AG04449 (cell line): ENCODE results near the gene STXBP2.

Experiments used
- CTCF ChIA-PET: fragments of 350-600 bp; formaldehyde crosslinking; extraction: SDS; loops from one replicate; lab custom pipeline; 2021; ENCODE audit warnings: antibody characterized with exemption; lab: Yijun Ruan, JAX
- POLR2A ChIA-PET: fragments of 400-600, 350-600 bp; formaldehyde crosslinking; extraction: SDS; loops from one replicate; lab custom pipeline; 2020; ENCODE audit warnings: antibody characterized with exemption, inconsistent platforms; lab: Yijun Ruan, JAX
- DNase-seq: peaks from one replicate; pipeline ENCODE4 v3.0.0-alpha.2; 2010; ENCODE audit warnings: low read depth, low spot score
- H3K4me3 ChIP-seq: 2 replicates; pipeline ENCODE4 v1.5.1; 2011; ENCODE audit warnings: low read depth, mild to moderate bottlenecking, control low read depth, low read length
- CTCF ChIP-seq: IDR thresholded peaks from one replicate; pipeline ENCODE4 v1.5.1; 2011; ENCODE audit warnings: mild to moderate bottlenecking, moderate library complexity, low read length, control low read depth, inconsistent platforms; ENCODE audit not compliant: insufficient read depth; ENCODE audit errors: missing control alignments

The STXBP2 gene

DNA sequence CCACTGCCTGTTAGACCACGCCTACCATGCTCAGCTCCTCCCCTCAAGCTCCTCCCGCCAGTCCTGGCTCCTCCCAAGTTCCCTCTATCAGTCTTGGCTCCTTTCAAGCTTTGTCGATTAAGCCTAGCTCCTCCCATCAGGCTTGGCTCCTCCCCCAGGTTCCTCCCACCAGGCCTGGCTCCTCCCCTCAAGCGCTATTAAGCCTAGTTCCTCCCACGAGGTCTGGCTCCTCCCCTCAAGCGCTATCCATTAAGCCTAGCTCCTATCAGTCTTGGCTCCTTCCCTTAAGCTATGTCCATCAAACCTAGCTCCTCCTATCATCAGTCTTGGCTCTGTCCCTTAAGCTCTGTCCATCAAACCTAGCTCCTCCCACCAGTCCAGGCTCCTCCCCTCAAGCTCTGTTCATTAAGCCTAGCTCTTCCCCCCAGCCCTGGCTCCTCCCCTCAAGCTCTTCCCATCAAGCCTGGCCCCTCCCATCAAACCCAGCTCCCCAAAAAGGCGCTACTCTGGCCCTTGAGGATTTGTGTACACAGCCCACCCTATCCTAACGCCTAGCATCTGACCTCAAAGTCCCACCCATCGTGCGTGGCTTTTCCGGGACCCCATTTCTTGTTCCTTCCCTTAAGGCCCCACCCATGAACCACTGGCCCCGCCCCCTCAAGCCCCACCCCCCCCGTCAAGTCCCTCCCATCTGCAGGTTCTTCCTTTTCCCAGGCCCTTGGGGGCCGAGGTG is 31.3 kb upstream of the STXBP2 start:
- ChIA-PET POLR2A (no interaction called here), CTCF (interaction anchor here (0.8 to 2.0 kb wide), 4 partner anchors 37 to 265 kb away, joined by 3 to 9 read pairs (median 4); partner anchors contain the start of gene TRAPPC5)
- no peak overlapping the region for H3K4me3 ChIP-seq
- DNase-seq = no peak
- no peak for TF ChIP-seq CTCF

DNA sequence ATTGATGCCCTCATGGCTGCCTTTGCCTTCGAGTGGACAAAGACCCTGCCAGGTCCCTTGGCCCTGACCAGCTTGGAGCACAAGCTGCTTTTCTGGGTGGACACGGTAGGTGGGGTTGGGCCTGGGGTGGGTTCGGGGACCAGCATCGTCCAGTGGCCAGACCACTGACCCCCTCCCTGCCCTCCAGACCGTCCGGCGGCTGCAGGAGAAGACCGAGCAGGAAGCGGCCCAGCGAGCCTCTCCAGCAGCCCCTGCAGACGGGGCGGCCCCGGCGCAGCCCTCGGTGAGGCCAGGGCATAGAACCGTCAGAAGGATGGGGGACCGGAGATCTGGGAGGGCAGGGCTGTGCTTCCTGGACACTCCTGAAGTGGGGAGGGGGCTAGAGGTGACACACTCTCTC is 30.6 kb upstream of the STXBP2 start:
- POLR2A ChIA-PET = no interaction called here
- TF ChIP-seq CTCF = no peak
- no peak overlapping the region for H3K4me3 ChIP-seq

DNA sequence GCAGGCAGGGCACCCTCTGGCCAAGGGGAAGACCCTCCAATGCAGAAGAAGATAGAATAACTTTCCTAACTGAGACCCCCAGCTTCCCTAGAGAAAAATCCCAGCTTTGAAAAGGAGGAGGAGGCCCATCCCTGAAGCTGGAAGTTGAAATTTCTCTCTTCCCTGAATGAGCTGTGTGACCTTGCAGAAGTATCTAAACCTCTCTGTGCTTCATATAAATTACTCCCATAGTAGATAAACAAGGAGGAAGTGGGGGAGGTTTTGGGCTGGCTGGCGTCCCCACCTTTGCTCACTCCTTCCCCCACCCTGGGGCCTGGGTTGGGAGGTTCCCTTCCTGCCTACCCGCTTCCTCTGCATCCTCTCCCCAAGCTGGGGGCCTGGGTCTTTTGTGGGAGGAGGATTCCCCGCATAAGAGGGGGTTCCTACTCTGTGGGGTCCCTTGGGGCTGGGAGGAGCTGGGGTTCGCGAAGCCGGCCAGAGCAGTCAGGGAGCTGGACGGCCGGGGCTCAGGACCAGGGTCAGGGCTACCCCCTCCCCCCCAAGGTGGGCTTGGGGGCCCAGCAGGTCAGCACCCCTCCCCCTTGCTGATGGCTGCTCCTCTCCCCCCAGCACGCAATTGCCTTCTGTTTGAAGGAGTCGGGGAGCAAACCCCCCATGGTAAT is 29.6 kb upstream of the STXBP2 start:
- H3K4me3 ChIP-seq = no peak overlapping the region
- TF ChIP-seq CTCF = no peak
- DNase-seq = no peak
- ChIA-PET POLR2A (no interaction called here), CTCF (interaction anchor here (0.8 to 1.0 kb wide), 2 partner anchors 40 to 73 kb away, joined by 3 read pairs; partner anchors contain the start of gene TRAPPC5)

More for the DNA sequence above, 30.6 kb upstream of the STXBP2 start:
- CTCF ChIA-PET = interaction anchor here (1.3 to 2.0 kb wide), 3 partner anchors 37 to 74 kb away, joined by 3 to 9 read pairs (median 4); partner anchors contain the start of gene TRAPPC5
- DNase-seq = no peak

DNA sequence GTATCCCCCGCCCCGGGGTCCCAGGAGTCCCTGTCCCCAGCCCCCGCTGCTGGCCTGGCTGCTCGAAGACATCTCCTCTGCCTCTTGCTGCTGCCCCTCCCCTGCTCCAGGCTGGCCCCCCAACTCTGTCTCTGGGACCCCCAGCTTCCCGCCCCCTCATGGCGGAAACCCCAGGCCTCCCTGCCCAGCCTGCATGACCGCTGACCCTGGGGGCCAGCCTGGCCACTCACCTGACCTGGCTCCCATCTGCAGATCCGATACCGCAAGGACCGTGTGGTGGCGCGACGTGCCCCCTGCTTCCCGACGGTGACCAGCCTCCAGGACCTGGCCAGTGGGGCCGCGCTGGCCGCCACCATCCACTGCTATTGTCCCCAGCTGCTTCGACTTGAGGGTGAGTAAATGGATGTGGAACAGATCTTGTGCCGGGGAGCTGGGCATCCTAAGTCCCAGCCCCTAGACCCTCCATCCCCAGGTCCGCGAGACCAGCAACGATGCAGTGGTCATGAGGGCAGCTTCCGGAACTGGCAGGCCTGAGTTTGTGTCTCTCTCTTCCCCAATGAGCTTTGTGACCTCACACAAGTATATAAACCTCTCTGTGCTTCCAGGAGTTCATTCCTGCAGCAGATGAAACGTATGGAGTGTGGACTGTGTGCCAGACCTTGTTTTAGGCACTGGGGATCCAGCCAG is 28.9 kb upstream of the STXBP2 start:
- DNase-seq = no peak
- no peak overlapping the region for H3K4me3 ChIP-seq
- TF ChIP-seq CTCF = no peak
- ChIA-PET POLR2A (no interaction called here), CTCF (interaction anchor here (0.8 to 1.3 kb wide), 3 partner anchors 39 to 73 kb away, joined by 3 read pairs; partner anchors contain the start of gene TRAPPC5)

- ChIA-PET CTCF (interaction anchor here (1.3 kb wide), 1 partner anchor 43 kb away, joined by 3 read pairs; no protein-coding TSS in a partner anchor), POLR2A (no interaction called here)
- TF ChIP-seq CTCF = no peak
- no peak for DNase-seq
- no peak overlapping the region for H3K4me3 ChIP-seq
These were observed 26.2 kb upstream of the STXBP2 start for GRCh38 chr19:7610491-7611240.
